Activated T-helper 1 cell treated with anti-CD3 and anti-CD28 coated beads, Interleukin-2, amount 50 U/mL, for 16 hours (primary cell): ENCODE data around the gene SPDYC.

Experiments used
- DNase-seq, 2 donors: peaks; one replicate each; pipeline ENCODE4 v3.0.0-alpha.2; 2020; ENCODE audit warnings: low read depth in 1 of 2, low spot score in 1 of 2

SPDYC gene

DNA sequence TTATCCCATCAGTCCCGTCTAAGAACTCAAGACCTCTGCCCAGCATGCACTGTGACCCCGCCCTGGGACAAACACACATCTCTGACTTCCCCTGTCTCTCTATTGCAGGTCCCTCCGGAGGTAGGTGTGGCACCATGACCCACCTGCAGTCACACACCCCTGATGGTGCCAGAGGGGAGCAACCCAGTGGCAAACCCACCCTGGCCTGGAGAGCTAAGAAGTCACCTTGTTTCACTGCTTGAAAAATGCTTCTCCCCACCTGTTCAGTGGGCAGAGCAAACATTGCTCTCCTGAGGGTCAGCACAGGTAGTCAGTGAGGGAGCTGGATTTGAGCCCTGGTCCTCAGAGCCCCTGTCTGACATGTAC is 35.6 kb downstream of the SPDYC start:
- no peak for DNase-seq

DNA sequence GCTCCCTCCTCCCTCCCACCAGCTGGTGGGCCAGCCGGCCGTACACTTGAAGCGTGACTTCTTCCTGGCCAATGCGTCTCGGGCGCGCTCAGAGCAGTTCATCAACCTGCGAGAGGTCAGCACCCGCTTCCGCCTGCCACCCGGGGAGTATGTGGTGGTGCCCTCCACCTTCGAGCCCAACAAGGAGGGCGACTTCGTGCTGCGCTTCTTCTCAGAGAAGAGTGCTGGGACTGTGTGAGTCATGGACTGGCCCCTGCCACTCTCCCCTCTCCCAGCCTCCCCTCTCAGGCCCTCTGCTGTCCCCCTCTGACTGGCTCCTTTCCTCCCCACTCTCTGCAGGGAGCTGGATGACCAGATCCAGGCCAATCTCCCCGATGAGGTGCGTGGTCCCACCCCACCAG is 36.4 kb downstream of the SPDYC start:
- no peak for DNase-seq

DNA sequence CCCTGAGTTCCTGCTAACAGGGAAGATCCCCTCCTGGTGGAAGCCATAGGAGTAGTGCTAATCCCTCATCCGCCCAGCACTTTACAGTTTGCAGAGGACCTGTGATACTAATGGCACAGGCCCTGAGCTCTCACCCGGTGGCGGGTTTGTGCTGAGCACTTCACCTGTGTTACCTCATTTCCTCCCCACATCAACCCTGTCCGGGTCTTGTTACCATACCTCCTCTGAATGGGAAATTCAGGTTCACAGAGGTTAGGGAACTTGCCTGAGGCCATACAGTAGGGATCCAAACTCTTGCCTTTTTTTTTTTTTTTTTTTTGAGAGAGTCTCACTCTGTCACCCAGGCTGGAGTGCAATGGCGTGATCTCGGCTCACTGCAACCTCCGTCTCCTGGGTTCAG is 36.9 kb downstream of the SPDYC start:
- no peak for DNase-seq

GRCh38 chr11:65207918-65208784 is 38.1 kb downstream of the SPDYC start:
- no peak for DNase-seq

- DNase-seq, result no peak
Measured at GRCh38 chr11:65208785-65209710, 39.0 kb downstream of the SPDYC start.

- no peak for DNase-seq
Measured at GRCh38 chr11:65209711-65210360, 39.8 kb downstream of the SPDYC start.

DNA sequence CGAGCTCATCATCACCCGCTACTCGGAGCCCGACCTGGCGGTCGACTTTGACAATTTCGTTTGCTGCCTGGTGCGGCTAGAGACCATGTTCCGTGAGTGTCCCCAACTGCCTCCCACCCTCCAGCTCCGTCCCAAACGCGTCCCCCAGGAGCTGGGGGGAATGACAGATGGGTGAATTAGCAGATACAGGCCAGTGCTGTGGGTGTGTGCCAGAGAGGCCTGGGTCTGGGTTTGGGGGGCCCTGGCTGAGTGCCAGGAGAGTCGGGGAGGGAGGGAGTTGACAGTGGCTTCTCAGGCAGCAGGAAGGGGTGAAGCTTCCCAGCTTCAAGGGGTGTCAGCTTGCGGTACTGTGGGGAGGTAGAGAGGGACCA is 40.3 kb downstream of the SPDYC start:
- DNase-seq, result no peak

GRCh38 chr11:65210748-65211147 is 40.7 kb downstream of the SPDYC start:
- no peak for DNase-seq

GRCh38 chr11:65211293-65212105 is 41.5 kb downstream of the SPDYC start:
- DNase-seq, result no peak

GRCh38 chr11:65212226-65212801 is 42.3 kb downstream of the SPDYC start:
- DNase-seq, result no peak

GRCh38 chr11:65213322-65214211 is 43.5 kb downstream of the SPDYC start:
- no peak for DNase-seq

DNA sequence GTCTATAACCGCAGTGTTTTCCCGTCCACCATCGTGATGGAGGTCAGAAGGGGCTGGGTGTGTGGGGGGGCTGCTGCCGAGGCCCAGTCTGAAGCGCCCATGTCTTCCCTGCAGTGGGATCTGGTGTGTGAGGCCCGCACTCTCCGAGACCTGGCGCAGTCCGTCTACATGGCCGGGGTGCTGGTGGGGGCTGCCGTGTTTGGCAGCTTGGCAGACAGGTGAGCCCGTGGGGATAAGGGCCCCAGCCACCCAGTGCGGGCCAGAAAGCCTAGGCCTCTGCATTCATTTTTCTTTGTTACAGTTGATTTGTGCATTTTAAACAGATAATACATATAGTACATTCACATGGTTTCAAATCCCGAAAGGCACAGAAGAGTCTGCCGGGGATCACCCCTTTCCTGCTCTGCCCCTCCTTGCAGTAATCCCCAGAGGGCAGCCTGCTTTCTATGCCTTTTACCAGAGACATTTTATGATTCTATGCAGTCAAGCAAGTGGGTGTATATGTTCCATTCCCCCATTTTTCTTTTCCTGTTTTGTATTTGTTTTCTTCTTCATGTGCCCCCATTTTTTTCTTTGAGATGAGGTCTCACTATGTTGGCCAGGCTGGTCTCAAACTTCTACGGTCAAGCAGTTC is 44.3 kb downstream of the SPDYC start:
- no peak for DNase-seq

GRCh38 chr11:65215441-65216076 is 45.5 kb downstream of the SPDYC start:
- DNase-seq, result no peak

DNA sequence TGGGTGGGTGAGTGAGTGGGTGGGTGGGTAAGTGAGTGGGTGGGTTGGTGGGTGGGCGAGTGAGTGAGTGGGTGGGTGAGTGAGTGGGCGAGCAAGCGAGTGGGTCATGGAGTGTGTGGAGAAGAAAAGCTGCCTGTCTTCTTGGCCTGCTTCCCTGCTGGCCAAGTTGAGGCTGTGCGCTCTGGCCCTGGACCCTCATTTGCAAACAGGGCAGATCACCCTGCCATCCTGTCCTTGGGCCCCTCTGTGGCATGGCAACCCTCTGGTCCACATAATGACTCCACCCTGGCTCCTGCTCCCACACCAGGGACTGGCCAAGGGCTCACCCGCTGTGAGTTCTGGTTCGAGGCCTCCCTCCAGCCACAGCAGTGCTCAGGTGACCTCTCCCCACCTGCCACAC is 46.8 kb downstream of the SPDYC start:
- no peak for DNase-seq

DNA sequence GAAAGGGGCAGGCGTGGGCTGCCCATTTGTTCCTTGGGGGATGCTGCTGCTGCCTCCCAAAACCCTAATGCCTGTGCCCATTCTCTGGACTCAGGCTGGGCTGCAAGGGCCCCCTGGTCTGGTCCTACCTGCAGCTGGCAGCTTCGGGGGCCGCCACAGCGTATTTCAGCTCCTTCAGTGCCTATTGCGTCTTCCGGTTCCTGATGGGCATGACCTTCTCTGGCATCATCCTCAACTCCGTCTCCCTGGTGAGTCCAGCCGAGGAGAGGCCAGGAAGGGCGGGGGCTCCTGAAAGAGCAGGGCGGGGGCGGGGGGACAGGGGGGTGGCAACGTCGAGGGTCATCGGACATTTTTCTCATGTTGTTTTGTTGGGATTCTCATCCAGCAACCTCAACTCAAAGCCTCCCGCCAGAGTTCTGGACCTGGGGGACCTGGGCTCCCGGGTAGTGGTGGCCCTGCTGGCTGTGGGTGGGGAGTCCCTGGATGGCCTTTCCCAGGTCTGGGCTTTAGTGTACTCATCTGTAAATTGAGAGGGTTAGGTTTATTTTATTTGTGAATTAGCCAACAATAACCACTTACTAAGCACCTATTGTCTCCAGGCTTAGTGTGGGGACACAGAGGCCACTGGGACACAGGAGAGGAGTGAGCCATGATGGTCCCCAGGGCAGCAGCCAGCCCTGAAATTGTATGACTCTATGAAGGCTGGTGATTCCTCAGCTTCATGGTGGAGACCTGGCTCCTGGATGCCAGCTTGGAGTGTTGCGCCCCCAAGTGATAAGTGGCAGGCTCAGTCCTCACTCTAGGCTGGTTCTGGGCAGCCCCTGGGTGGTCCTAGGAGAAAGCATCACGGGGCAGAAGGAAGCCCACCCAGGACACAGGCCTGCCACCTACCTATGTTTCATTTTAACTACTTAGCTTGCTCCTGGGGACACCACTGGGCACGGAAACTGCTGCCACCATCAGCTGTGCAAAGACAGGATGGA is 47.7 kb downstream of the SPDYC start:
- DNase-seq, result no peak

- no peak for DNase-seq
Measured at GRCh38 chr11:65218446-65218845, 48.4 kb downstream of the SPDYC start.

GRCh38 chr11:65219930-65220213 is 49.8 kb downstream of the SPDYC start:
- no peak for DNase-seq

DNA sequence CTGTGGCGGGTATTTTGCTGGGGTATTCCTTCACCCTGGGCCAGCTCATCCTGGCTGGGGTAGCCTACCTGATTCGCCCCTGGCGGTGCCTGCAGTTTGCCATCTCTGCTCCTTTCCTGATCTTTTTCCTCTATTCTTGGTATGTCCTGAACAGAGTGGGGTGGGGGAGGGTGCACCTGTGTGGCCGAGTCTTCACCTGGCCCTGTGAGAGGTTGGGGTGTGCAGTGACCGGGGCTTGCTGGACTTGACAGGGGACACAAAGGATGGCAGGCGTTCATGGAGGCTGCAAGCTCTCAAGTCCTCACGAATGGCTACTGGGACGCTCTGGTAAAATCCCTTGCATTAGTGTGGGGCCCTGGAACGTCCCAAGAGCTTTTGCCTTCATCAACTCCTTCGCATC is 51.0 kb downstream of the SPDYC start:
- DNase-seq, result no peak
